NCI-H128 (cell line): ENCODE data around the gene CARD11.

Source experiments
- DNase-seq: peaks from one replicate; lab custom pipeline; 2025; ENCODE audit not compliant: unreplicated experiment; lab: John Stamatoyannopoulos, UW

The CARD11 gene

GRCh38 chr7:2945171-2945570 is 98.5 kb downstream of the CARD11 start:
- no peak for DNase-seq

GRCh38 chr7:2944739-2945138 is 98.9 kb downstream of the CARD11 start:
- no peak for DNase-seq

GRCh38 chr7:2943851-2944601 is 99.6 kb downstream of the CARD11 start:
- DNase-seq, result no peak

- DNase-seq, result no peak
Observed at GRCh38 chr7:2941216-2941859, 102.3 kb downstream of the CARD11 start.

- DNase-seq, result no peak
Observed at GRCh38 chr7:2940466-2940865, 103.2 kb downstream of the CARD11 start.

- no peak for DNase-seq
Observed at GRCh38 chr7:2939193-2939885, 104.3 kb downstream of the CARD11 start.

DNA sequence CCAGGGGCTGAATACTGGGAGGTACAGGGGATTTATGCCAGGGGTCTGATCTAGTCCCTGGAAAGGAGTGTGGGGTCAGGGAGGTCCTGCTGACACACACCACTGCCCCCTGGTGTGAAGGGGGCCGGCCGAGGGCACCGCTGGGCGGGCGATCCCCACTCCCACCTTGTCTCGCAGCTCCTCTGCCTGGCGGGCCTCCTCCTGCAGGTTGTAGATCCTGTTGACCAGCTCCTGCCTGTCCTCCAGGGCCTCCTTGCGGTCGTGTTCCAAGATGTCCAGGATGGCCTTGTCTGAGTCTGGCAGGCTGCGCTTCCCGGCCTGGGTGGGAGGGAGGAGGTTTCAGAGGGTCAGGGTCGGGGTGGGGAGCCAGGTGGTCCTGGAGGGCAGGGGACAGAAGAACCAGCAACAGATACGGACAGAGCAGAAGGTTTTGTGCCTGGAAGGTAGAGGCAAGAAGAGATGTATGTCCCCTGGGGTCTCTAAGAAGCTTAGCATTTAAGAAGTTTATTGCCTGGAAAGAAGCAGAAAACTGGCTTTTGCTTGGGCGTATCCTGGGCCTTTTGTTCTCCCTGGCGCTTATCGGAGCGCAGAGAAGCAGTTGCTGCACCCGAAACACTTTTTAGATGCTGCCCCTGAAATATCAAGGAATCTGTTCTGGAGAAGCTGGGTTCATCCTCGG is 105.0 kb downstream of the CARD11 start:
- DNase-seq, result no peak

GRCh38 chr7:2937701-2938513 is 105.8 kb downstream of the CARD11 start:
- DNase-seq, result no peak

- no peak for DNase-seq
Observed at GRCh38 chr7:2936891-2937580, 106.6 kb downstream of the CARD11 start.

DNA sequence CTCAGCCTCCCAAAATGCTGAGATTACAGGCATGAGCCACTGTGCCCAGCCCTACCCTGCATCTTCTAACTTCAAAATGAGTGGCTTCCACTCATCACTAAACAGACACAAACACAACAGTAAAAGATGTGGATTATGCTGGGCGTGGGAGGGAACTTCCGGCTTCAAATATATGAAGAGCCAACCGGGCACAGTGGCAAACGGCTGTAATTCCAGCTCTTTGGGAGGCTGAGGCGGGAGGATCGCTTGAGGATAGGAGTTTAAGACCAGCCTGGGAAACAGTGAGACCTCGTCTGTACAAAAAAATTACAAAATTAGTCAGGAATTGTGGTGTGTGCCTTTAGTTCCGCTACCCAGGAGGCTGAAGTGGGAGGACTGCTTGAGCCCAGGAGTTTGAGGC is 107.4 kb downstream of the CARD11 start:
- DNase-seq, result no peak

DNA sequence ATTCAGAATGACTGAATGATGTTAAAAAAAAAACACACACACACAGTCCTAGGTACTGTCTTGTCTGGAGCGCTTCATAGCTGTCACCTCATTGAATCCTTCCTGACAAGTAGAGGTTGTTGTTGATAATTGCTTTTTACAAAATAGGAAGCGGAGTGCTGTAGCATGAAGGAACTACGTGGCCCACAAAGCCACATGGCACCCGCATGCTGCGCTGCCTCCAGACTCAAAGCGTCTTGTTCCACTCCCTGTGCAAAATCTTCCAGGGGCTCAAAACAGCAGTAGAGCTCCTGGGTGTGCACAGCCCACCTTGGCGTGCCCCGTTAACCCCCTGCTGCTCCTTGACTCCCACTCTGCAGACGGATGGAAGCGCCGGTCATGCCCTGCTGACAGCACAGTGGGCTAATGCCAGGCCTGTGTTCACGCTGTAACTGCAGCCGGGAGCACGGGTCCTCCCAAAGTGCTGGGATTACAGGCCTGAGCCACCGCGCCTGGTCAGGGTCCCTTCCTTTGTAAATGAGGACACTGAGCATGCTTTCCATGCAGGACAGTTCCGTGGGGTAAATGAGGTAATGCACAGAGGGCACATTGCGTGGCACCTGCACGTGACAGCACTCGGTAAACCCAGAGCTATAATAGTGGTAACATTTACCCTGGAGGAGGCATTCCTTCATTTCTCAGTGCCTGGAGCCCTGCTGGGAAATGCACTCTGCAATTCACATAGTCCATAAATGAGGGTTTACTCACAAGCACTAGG is 108.5 kb downstream of the CARD11 start:
- no peak for DNase-seq

GRCh38 chr7:2934211-2934731 is 109.4 kb downstream of the CARD11 start:
- DNase-seq, result no peak

DNA sequence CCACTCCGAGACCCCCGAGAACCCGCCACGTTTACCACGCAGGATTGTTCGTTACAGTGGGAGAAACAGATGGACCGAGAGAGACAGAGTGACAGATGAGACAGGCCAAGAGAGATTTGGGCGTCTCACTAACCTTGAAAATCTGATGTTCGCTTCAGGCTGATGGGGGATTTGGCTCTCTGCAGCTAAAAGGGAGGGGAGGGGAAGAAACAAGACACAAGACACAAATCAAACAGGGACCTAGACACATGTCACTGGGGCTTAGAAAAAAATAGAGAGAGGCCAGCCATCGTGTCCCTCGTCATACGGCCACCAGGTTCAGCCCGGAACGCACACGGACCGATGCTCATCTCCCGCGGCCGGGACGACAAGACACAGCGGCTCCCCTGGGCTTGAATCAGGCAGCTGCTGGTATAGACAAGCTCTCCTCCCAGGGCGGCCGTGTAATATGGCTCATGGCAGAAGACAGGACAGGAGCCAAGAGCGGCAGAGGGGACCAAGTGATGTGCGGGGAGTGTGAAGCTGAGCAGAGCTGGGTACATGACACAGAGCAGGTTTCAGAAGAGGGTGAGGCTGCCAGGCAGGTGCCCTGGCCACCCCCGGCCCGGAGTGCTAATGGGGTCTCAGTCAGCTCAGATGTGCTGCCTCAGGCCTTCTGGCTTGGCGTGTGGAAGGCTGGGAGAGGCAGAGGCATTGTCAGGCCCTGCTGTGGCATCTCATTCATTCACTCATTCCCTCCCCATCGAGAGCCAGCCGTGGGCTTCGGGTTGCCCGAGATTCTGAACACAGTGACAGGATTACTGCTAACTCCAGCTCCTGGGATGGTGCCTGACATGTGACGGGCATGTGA is 111.0 kb downstream of the CARD11 start:
- no peak for DNase-seq

DNA sequence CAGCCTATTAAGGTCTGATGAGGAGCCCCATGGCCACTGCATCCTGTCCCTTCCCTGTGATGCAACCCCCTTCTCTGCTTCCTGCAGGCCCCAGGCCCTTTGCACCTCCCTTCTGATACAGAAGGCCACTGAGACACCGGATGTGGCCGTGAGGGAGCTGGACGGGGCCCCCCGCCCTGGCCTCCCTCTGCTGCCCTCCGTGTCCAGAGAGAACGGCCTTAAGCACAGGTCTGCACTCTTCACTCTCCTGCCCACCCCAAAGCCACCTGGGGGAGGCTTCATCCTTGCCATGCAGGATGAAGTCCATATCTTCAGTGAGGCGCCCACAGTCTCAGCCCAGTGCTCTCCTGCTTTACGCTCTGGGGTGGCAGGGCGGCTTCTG is 112.6 kb downstream of the CARD11 start:
- no peak for DNase-seq

DNA sequence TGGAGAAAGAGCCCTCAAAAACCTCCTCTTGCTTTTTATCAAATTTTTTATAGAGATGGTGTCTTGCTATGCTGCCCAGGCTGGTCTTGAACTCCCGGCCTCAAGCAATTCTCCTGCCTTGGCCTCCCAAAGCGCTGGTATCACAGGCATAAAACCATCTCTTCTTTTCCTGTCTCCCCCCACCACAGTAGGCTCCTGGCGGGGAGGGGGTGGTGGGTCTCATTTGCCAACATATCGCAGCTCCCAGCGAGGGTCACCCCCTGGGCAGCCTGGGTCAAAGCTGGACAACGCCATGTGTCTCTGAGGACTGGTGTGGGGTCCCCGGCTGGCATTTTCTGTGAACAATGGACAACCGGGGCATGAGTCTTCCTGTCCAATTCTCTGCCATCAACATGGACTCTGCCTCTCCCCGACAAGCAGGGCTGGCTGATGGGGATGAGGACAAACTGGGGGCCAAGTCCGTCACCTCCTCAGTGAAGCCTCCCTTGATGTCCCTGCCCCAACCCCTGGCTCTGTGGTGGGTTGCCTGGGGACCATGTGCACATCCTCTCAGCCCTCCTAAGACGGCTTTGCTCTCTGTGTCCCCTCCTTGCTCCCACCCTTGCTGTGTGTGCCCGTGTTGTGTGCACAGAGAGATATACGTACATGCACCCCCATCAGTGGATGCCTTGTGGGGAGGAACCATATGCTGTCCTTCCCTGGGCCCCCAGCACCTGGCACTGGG is 113.2 kb downstream of the CARD11 start:
- DNase-seq, result no peak

- DNase-seq, result no peak
Observed at GRCh38 chr7:2929321-2930201, 114.1 kb downstream of the CARD11 start.
